ENCODE results near the gene MBP.

The MBP gene

GRCh38 chr18:77162580-77162979, 30.0 kb upstream of the MBP start:
- Mint-ChIP-seq H3K27me3 (peaks cover 8 to 43% of the 10 kb centered on the region in 2 donors), H3K27ac (no peak overlapping the region), H3K4me3 (no peak overlapping the region), H3K9me3 (no peaks in the 10 kb centered on the region), H3K4me1 (ENCODE audit: low read depth in 2 of 2) (peaks cover 6 to 12% of the 10 kb centered on the region in 2 donors), H3K36me3 (ENCODE audit: insufficient read depth) (no peaks in the 10 kb centered on the region)
- no peak for DNase-seq
- ATAC-seq (replicated peaks), result no peak

- Mint-ChIP-seq H3K4me3 (no peak overlapping the region), H3K4me1 (ENCODE audit: low read depth in 2 of 2) (peaks cover 6 to 17% of the 10 kb centered on the region in 2 donors), H3K9me3 (no peaks in the 10 kb centered on the region), H3K36me3 (ENCODE audit: insufficient read depth) (no peaks in the 10 kb centered on the region), H3K27ac (no peak overlapping the region), H3K27me3 (peaks cover 8 to 43% of the 10 kb centered on the region in 2 donors)
- DNase-seq (no peak), ATAC-seq (replicated peaks) (no peak)
Observed at GRCh38 chr18:77161961-77162360, 29.4 kb upstream of the MBP start.

DNA sequence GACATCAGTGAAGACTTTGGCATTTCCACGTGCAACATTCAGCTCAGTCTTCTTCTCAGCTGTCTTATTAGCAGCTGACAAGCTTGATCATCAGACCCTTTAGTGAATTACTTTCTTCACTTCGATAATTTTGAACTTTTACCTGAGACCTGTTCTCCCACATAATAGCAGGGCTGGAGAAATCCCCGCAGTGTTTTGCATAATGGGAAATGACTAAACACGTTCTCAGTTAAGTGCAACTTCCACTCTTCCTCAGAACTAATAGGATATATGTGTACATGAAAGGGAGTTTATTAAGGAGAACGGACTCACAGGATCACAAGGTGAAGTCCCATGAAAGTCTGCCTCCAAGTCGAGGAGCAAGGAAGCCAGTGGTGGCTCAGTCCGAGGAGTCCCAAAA, 28.8 kb upstream of the MBP start:
- Mint-ChIP-seq H3K4me3 (no peak overlapping the region), H3K27ac (no peak overlapping the region), H3K9me3 (no peaks in the 10 kb centered on the region), H3K36me3 (ENCODE audit: insufficient read depth) (no peaks in the 10 kb centered on the region), H3K4me1 (ENCODE audit: low read depth in 2 of 2) (peaks cover 6 to 17% of the 10 kb centered on the region in 2 donors), H3K27me3 (peaks cover 8 to 40% of the 10 kb centered on the region in 2 donors)
- ATAC-seq (replicated peaks) (no peak), DNase-seq (no peak)

- ATAC-seq (replicated peaks) (no peak), DNase-seq (no peak)
- no peaks in the 10 kb centered on the region for H3K36me3 Mint-ChIP-seq (ENCODE audit: insufficient read depth)
- no peak overlapping the region for H3K27ac Mint-ChIP-seq
- no peak overlapping the region for H3K4me3 Mint-ChIP-seq
- peaks cover 5 to 31% of the 10 kb centered on the region in 2 donors for H3K27me3 Mint-ChIP-seq
- H3K4me1 Mint-ChIP-seq (ENCODE audit: low read depth in 2 of 2), result peaks cover 6 to 17% of the 10 kb centered on the region in 2 donors
- no peaks in the 10 kb centered on the region for H3K9me3 Mint-ChIP-seq
Observed at GRCh38 chr18:77160515-77160914, 27.9 kb upstream of the MBP start.

GRCh38 chr18:77157312-77157711, 24.7 kb upstream of the MBP start:
- DNase-seq, result no peak
- Mint-ChIP-seq H3K27me3 (peaks cover 0 to 9% of the 10 kb centered on the region in 2 donors), H3K9me3 (no peaks in the 10 kb centered on the region), H3K4me3 (no peak overlapping the region), H3K27ac (peak overlapping the region in 1 of 2 donors; percentile 70), H3K36me3 (ENCODE audit: insufficient read depth) (no peaks in the 10 kb centered on the region), H3K4me1 (ENCODE audit: low read depth in 2 of 2) (peaks cover 3 to 5% of the 10 kb centered on the region in 2 donors)
- no peak for ATAC-seq (replicated peaks)

- H3K9me3 Mint-ChIP-seq, result no peaks in the 10 kb centered on the region
- H3K27ac Mint-ChIP-seq, result no peak overlapping the region
- no peaks in the 10 kb centered on the region for H3K36me3 Mint-ChIP-seq (ENCODE audit: insufficient read depth)
- peaks cover 8 to 10% of the 10 kb centered on the region in 2 donors for H3K4me1 Mint-ChIP-seq (ENCODE audit: low read depth in 2 of 2)
- DNase-seq (no peak), ATAC-seq (replicated peaks) (no peak)
- H3K4me3 Mint-ChIP-seq, result no peak overlapping the region
- H3K27me3 Mint-ChIP-seq, result peaks cover 0 to 9% of the 10 kb centered on the region in 2 donors
Observed at GRCh38 chr18:77155031-77155430, 22.4 kb upstream of the MBP start.

- no peak overlapping the region for H3K4me3 Mint-ChIP-seq
- H3K27me3 Mint-ChIP-seq, result peaks cover 0 to 9% of the 10 kb centered on the region in 2 donors
- ATAC-seq (replicated peaks) (no peak), DNase-seq (no peak)
- H3K4me1 Mint-ChIP-seq (ENCODE audit: low read depth in 2 of 2), result peaks cover 5 to 10% of the 10 kb centered on the region in 2 donors
- H3K36me3 Mint-ChIP-seq (ENCODE audit: insufficient read depth), result no peaks in the 10 kb centered on the region
- H3K9me3 Mint-ChIP-seq, result no peaks in the 10 kb centered on the region
- H3K27ac Mint-ChIP-seq, result no peak overlapping the region
Observed at GRCh38 chr18:77153404-77153803, 20.8 kb upstream of the MBP start.

GRCh38 chr18:77151772-77152520, 19.4 kb upstream of the MBP start:
- peaks cover 0 to 9% of the 10 kb centered on the region in 2 donors for H3K27me3 Mint-ChIP-seq

GRCh38 chr18:77151033-77151771, 18.6 kb upstream of the MBP start:
- H3K4me1 Mint-ChIP-seq (ENCODE audit: low read depth in 2 of 2), result peaks cover 11 to 21% of the 10 kb centered on the region in 2 donors
- H3K4me3 Mint-ChIP-seq, result no peak overlapping the region
- H3K9me3 Mint-ChIP-seq, result no peaks in the 10 kb centered on the region
- H3K36me3 Mint-ChIP-seq (ENCODE audit: insufficient read depth), result no peaks in the 10 kb centered on the region
- DNase-seq (no peak), ATAC-seq (replicated peaks) (no peak)
- no peak overlapping the region for H3K27ac Mint-ChIP-seq
- peaks cover 0 to 9% of the 10 kb centered on the region in 2 donors for H3K27me3 Mint-ChIP-seq

More at GRCh38 chr18:77151772-77152520, 19.4 kb upstream of the MBP start:
- ATAC-seq (replicated peaks) (no peak), DNase-seq (no peak)
- no peaks in the 10 kb centered on the region for H3K36me3 Mint-ChIP-seq (ENCODE audit: insufficient read depth)
- no peaks in the 10 kb centered on the region for H3K9me3 Mint-ChIP-seq
- no peak overlapping the region for H3K4me3 Mint-ChIP-seq
- no peak overlapping the region for H3K27ac Mint-ChIP-seq
- peaks cover 11 to 14% of the 10 kb centered on the region in 2 donors for H3K4me1 Mint-ChIP-seq (ENCODE audit: low read depth in 2 of 2)

DNA sequence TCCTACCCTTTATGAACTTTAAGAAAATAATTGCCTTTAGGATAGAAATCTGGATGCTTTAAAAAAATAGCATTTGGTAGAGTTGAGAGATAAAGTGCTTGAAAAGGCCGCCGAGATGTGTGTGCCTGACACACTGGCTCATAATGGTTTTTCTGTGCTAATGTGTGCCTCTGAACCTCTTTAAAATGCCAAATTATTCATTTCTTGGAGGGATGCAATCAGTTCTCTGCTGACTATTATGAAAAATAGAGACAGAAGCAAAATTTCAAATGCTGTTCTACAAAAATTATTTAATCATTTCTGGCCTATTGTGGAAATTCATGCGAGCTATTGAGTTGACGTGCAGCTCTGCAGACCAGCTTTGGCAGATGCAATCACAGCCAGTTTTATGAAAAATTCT, 18.0 kb upstream of the MBP start:
- Mint-ChIP-seq H3K27ac (no peak overlapping the region), H3K9me3 (no peaks in the 10 kb centered on the region), H3K4me1 (ENCODE audit: low read depth in 2 of 2) (peaks cover 11 to 26% of the 10 kb centered on the region in 2 donors), H3K27me3 (peaks cover 0 to 9% of the 10 kb centered on the region in 2 donors), H3K36me3 (ENCODE audit: insufficient read depth) (no peaks in the 10 kb centered on the region), H3K4me3 (no peak overlapping the region)
- no peak for ATAC-seq (replicated peaks)
- no peak for DNase-seq

GRCh38 chr18:77148289-77148688, 15.7 kb upstream of the MBP start:
- DNase-seq (no peak), ATAC-seq (replicated peaks) (no peak)
- Mint-ChIP-seq H3K27ac (peak overlapping the region in 1 of 2 donors; percentile 95), H3K4me3 (no peak overlapping the region), H3K9me3 (peaks cover 0 to 5% of the 10 kb centered on the region in 2 donors), H3K4me1 (ENCODE audit: low read depth in 2 of 2) (peaks cover 22 to 41% of the 10 kb centered on the region in 2 donors), H3K27me3 (no peaks in the 10 kb centered on the region), H3K36me3 (ENCODE audit: insufficient read depth) (no peaks in the 10 kb centered on the region)

DNA sequence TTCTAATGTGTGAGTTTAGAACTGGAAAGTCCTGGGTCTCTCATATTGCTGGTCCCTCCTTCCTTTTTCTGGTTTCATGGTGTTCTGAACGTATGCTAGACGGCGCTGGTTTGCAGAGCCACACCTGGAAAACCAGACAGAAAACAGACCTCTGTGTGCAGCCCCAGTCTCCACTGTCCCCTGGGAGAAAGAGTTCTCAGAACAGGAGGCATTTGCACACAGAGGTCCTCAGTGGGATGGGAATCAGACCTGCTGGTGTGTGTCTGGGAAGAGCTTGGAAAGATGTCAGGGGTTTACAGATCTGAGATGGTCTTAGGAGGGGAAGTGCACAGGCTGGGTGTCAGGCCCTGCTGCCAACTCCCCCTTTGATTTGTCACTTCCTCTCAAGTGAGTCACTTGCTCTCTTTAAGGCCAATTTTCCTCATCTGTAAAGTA, 14.9 kb upstream of the MBP start:
- ATAC-seq (replicated peaks) (peak; percentile 70), DNase-seq (no peak)
- Mint-ChIP-seq H3K27ac (peak overlapping the region; percentile 86 to 95), H3K27me3 (no peaks in the 10 kb centered on the region), H3K36me3 (ENCODE audit: insufficient read depth) (no peaks in the 10 kb centered on the region), H3K9me3 (peaks cover 0 to 9% of the 10 kb centered on the region in 2 donors), H3K4me3 (peak overlapping the region; percentile 40 to 41), H3K4me1 (ENCODE audit: low read depth in 2 of 2) (peaks cover 22 to 44% of the 10 kb centered on the region in 2 donors)

DNA sequence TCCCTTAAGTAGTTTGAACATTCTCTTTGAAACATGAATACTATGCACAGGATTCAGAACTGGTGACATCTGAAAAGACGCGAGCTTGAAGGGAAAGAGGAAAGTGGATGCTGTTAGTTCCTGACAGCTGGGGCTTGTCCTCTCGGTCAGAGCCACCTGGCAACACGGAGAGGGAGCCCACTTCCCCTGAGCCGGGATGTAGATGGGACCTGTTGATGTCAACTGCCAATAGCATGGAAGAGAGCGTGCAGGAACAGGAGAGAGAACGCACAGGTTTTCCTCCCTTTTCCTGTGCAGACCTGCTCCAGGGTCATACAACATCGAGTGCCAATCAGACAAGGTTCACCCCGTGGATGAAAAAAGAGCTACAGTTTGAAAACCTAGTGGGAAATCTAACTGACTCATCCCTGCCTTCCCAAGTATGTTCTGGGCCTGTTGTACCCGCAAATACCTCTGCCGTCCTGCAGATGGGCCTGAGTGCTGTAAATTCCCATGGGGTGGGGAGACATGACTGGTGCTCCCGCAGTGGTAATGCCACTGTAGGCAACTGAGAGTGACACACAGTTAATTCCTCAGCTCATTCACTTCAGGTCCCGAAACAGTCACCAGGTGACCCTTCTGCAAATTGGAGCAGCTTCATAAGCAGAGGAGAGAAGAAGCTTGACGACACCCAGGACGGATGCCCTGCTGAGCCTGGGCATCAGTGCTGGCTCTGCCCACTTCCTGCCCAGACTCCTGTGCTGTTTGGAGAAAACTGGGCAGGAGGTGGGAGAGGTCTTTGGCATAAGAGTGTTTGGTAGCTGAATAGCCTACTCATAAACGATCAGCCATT, 13.9 kb upstream of the MBP start:
- H3K36me3 Mint-ChIP-seq (ENCODE audit: insufficient read depth), result no peaks in the 10 kb centered on the region
- H3K4me1 Mint-ChIP-seq (ENCODE audit: low read depth in 2 of 2), result peaks cover 22 to 48% of the 10 kb centered on the region in 2 donors
- no peak overlapping the region for H3K4me3 Mint-ChIP-seq
- DNase-seq (no peak), ATAC-seq (replicated peaks) (no peak)
- H3K27me3 Mint-ChIP-seq, result no peaks in the 10 kb centered on the region
- peaks cover 0 to 11% of the 10 kb centered on the region in 2 donors for H3K9me3 Mint-ChIP-seq
- H3K27ac Mint-ChIP-seq, result peak overlapping the region; percentile 41 to 95
